GM12865 (cell line): Measurements from ENCODE around the gene NCAM1.

Source experiments
- DNase-seq: peaks from one replicate; pipeline ENCODE4 v3.0.0; 2010; ENCODE audit warnings: low read depth
- H3K4me3 ChIP-seq: 2 replicates; pipeline ENCODE4 v1.5.1; 2011; ENCODE audit warnings: mild to moderate bottlenecking, low read depth, low read length, control low read depth
- CTCF ChIP-seq: IDR thresholded peaks from 2 replicates; pipeline ENCODE4 v1.5.1; 2011; ENCODE audit warnings: low read length, control low read depth, low read depth, inconsistent platforms; ENCODE audit not compliant: insufficient read depth; ENCODE audit errors: missing control alignments

NCAM1 gene

GRCh38 chr11:112968941-112969713, 7.9 kb downstream of the NCAM1 start:
- TF ChIP-seq CTCF = no peak
- no peak for DNase-seq

GRCh38 chr11:112971195-112971594, 10.0 kb downstream of the NCAM1 start:
- H3K4me3 ChIP-seq = no peak overlapping the region
- DNase-seq = no peak
- TF ChIP-seq CTCF = no peak

More at GRCh38 chr11:112968941-112969713, 7.9 kb downstream of the NCAM1 start:
- no peak overlapping the region for H3K4me3 ChIP-seq

GRCh38 chr11:112971827-112972226, 10.6 kb downstream of the NCAM1 start:
- TF ChIP-seq CTCF = no peak
- no peak for DNase-seq
- H3K4me3 ChIP-seq = no peak overlapping the region

- no peak for TF ChIP-seq CTCF
- H3K4me3 ChIP-seq = no peak overlapping the region
- no peak for DNase-seq
Measured at GRCh38 chr11:112972399-112973145, 11.4 kb downstream of the NCAM1 start.

- TF ChIP-seq CTCF = no peak
- DNase-seq = no peak
- H3K4me3 ChIP-seq = no peak overlapping the region
Measured at GRCh38 chr11:112975051-112975450, 13.8 kb downstream of the NCAM1 start.

GRCh38 chr11:112975493-112975892, 14.3 kb downstream of the NCAM1 start:
- DNase-seq = no peak
- H3K4me3 ChIP-seq = no peak overlapping the region
- TF ChIP-seq CTCF = no peak

- H3K4me3 ChIP-seq = no peak overlapping the region
- DNase-seq = no peak
- TF ChIP-seq CTCF = no peak
Measured at GRCh38 chr11:112977755-112978154, 16.5 kb downstream of the NCAM1 start.
